Stomach (tissue), 4 donors: ENCODE data around the gene KRTAP10-9.

Source experiments
- CTCF ChIP-seq, 7 experiments: fragments of 450-650 bp in 4 of 7; fragments of 200-600 bp in 3 of 7; sonication (generic) in 3 of 7; IDR thresholded peaks; one replicate each; pipeline ENCODE4 v1.5.1; 2016 to 2019; ENCODE audit warnings: antibody characterized with exemption in 7 of 7, control low read depth in 2 of 7, mild to moderate bottlenecking in 1 of 7
- POLR2A ChIP-seq, 4 donors: fragments of 450-650 bp; IDR thresholded peaks; one replicate each; pipeline ENCODE4 v1.6.1; 2016; ENCODE audit warnings: antibody characterized with exemption in 4 of 4, control low read depth in 2 of 4, mild to moderate bottlenecking in 1 of 4, moderate library complexity in 1 of 4
- POLR2AphosphoS5 ChIP-seq, 3 donors: sonication (generic); formaldehyde crosslinking; IDR thresholded peaks; one replicate each; pipeline ENCODE4 v1.6.1; 2016; ENCODE audit warnings: antibody characterized with exemption in 3 of 3

- TF ChIP-seq POLR2AphosphoS5 (IDR thresholded peaks at IDR 0.05) (no peak), CTCF (IDR thresholded peaks at IDR 0.05) (no peak), POLR2A (IDR thresholded peaks at IDR 0.05) (no peak)
Measured at GRCh38 chr21:44606495-44606894, 20.4 kb upstream of the KRTAP10-9 start.
